Spinal cord (tissue), 10 donors: ENCODE measurements around the gene NDUFS4. TPM values are rescaled to one million over a fixed set of nuclear protein-coding genes. Genes with fewer than 3 reads are reported as not detected.
"Not testable (repeated sequence)": the region's sequence is repeated elsewhere in the genome, so short reads cannot be mapped to it uniquely, and the experiment has no call there.

Experiments
- DNase-seq, 6 donors: peaks; one replicate each; pipeline versions ENCODE4 v3.0.0 to v3.0.0-alpha.2; 2013 to 2015; ENCODE audit warnings: low spot score in 6 of 6, low read depth in 4 of 6
- H3K27ac ChIP-seq: one replicate; pipeline ENCODE4 v1.5.1; 2013; ENCODE audit warnings: low read depth, low read length, control low read depth
- H3K27me3 ChIP-seq: one replicate; pipeline ENCODE4 v1.6.1; 2013; ENCODE audit warnings: low read length; ENCODE audit not compliant: control insufficient read depth, insufficient read depth
- H3K36me3 ChIP-seq: one replicate; pipeline ENCODE4 v1.6.1; 2013; ENCODE audit warnings: low read length; ENCODE audit not compliant: control insufficient read depth, insufficient read depth
- H3K4me1 ChIP-seq: one replicate; pipeline ENCODE4 v1.6.1; 2013; ENCODE audit warnings: low read length; ENCODE audit not compliant: control insufficient read depth, insufficient read depth
- H3K4me3 ChIP-seq: one replicate; pipeline ENCODE4 v1.5.1; 2013; ENCODE audit warnings: low read depth, low read length, control low read depth
- H3K9me3 ChIP-seq: one replicate; pipeline ENCODE4 v1.6.1; 2013; ENCODE audit warnings: low read length; ENCODE audit not compliant: control insufficient read depth, insufficient read depth
- WGBS: methylation state at CpG from one replicate; pipeline ENCODE4 v1.1.5; 2013; ENCODE audit warnings: missing lambda C conversion rate; ENCODE audit not compliant: insufficient coverage; 5-methylcytosine and 5-hydroxymethylcytosine counted together
- polyA plus RNA-seq, 2 donors: library from polyadenylated mRNA; unstranded; fragments of 120-200 nt; gene quantifications; one replicate each; pipeline ENCODE4 v1.2.1, GENCODE V29; 2013; ENCODE audit not compliant: insufficient read length in 2 of 2
- total RNA-seq, 2 donors: library from RNA; depleted of rRNA in 1 of 2; stranded (reverse); fragments of 120-200 nt in 1 of 2; fragments of >200 nt in 1 of 2; gene quantifications; one replicate each; pipeline versions ENCODE4 v1.2.3 to v1.2.4, GENCODE V29; 2013 to 2014
- donor health status: healthy.

Gene NDUFS4
- total and polyA plus RNA-seq, 4 donors: 124 to 189 (median 142) TPM

GRCh38 chr5:53671447-53671846, 111.0 kb downstream of the NDUFS4 start:
- WGBS: no CpG with 5 or more reads among the region's 3 CpGs
- no peak overlapping the region for H3K4me3 ChIP-seq
- no peaks in the 10 kb centered on the region for H3K4me1 ChIP-seq
- H3K9me3 ChIP-seq: no peaks in the 10 kb centered on the region
- H3K36me3 ChIP-seq: no peaks in the 10 kb centered on the region
- H3K27ac ChIP-seq: no peak overlapping the region
- DNase-seq: no peak
- no peaks in the 10 kb centered on the region for H3K27me3 ChIP-seq

- no CpG with 5 or more reads among the region's 1 CpG for WGBS
- Histone ChIP-seq H3K27ac (no peak overlapping the region), H3K4me3 (no peak overlapping the region), H3K9me3 (no peaks in the 10 kb centered on the region), H3K27me3 (no peaks in the 10 kb centered on the region), H3K36me3 (no peaks in the 10 kb centered on the region), H3K4me1 (no peaks in the 10 kb centered on the region)
- DNase-seq: no peak
Measured at GRCh38 chr5:53674121-53674520, 113.7 kb downstream of the NDUFS4 start.

GRCh38 chr5:53677632-53678031, 117.2 kb downstream of the NDUFS4 start:
- Histone ChIP-seq H3K27me3 (no peaks in the 10 kb centered on the region), H3K9me3 (no peaks in the 10 kb centered on the region), H3K4me1 (no peaks in the 10 kb centered on the region), H3K27ac (no peak overlapping the region), H3K36me3 (no peaks in the 10 kb centered on the region), H3K4me3 (no peak overlapping the region)
- 44% methylated on average over 1 of the region's 3 CpGs for WGBS
- DNase-seq: no peak

GRCh38 chr5:53678981-53679660, 118.7 kb downstream of the NDUFS4 start:
- no peaks in the 10 kb centered on the region for H3K9me3 ChIP-seq
- WGBS: no CpG with 5 or more reads among the region's 3 CpGs
- no peaks in the 10 kb centered on the region for H3K27me3 ChIP-seq
- no peaks in the 10 kb centered on the region for H3K4me1 ChIP-seq
- DNase-seq: no peak
- H3K27ac ChIP-seq: no peak overlapping the region
- no peaks in the 10 kb centered on the region for H3K36me3 ChIP-seq
- H3K4me3 ChIP-seq: no peak overlapping the region

GRCh38 chr5:53681079-53681478, 120.6 kb downstream of the NDUFS4 start:
- H3K27ac ChIP-seq: no peak overlapping the region
- H3K4me3 ChIP-seq: no peak overlapping the region
- no peaks in the 10 kb centered on the region for H3K27me3 ChIP-seq
- no peak for DNase-seq
- no CpG with 5 or more reads among the region's 1 CpG for WGBS
- H3K4me1 ChIP-seq: no peaks in the 10 kb centered on the region
- peaks cover 2% of the 10 kb centered on the region for H3K9me3 ChIP-seq
- H3K36me3 ChIP-seq: no peaks in the 10 kb centered on the region

GRCh38 chr5:53691014-53691413, 130.6 kb downstream of the NDUFS4 start:
- Histone ChIP-seq H3K27ac (no peak overlapping the region), H3K4me1 (no peaks in the 10 kb centered on the region), H3K4me3 (no peak overlapping the region), H3K36me3 (no peaks in the 10 kb centered on the region), H3K9me3 (peaks cover 13% of the 10 kb centered on the region), H3K27me3 (no peaks in the 10 kb centered on the region)
- no peak for DNase-seq

GRCh38 chr5:53694520-53695022, 134.1 kb downstream of the NDUFS4 start:
- H3K4me1 ChIP-seq: no peaks in the 10 kb centered on the region
- no CpG with 5 or more reads among the region's 1 CpG for WGBS
- H3K36me3 ChIP-seq: no peaks in the 10 kb centered on the region
- no peak overlapping the region for H3K4me3 ChIP-seq
- H3K27me3 ChIP-seq: no peaks in the 10 kb centered on the region
- no peak overlapping the region for H3K27ac ChIP-seq
- no peak for DNase-seq
- peaks cover 16% of the 10 kb centered on the region for H3K9me3 ChIP-seq

- no CpG with 5 or more reads among the region's 1 CpG for WGBS
- H3K36me3 ChIP-seq: not testable (repeated sequence)
Measured at GRCh38 chr5:53710405-53710804, 150.0 kb downstream of the NDUFS4 start.

GRCh38 chr5:53712327-53712726, 151.9 kb downstream of the NDUFS4 start:
- Histone ChIP-seq H3K27me3 (no peaks in the 10 kb centered on the region), H3K27ac (no peak overlapping the region), H3K9me3 (peaks cover 3% of the 10 kb centered on the region), H3K4me3 (no peak overlapping the region), H3K4me1 (no peaks in the 10 kb centered on the region), H3K36me3 (no peaks in the 10 kb centered on the region)
- DNase-seq: no peak
- WGBS: 97% methylated on average over 4 of the region's 4 CpGs

More at GRCh38 chr5:53710405-53710804, 150.0 kb downstream of the NDUFS4 start:
- H3K4me1 ChIP-seq, H3K27me3 ChIP-seq, H3K9me3 ChIP-seq, H3K27ac ChIP-seq, DNase-seq, H3K4me3 ChIP-seq: not testable (repeated sequence)

GRCh38 chr5:53713978-53714666, 153.7 kb downstream of the NDUFS4 start:
- no CpG with 5 or more reads among the region's 3 CpGs for WGBS
- DNase-seq: no peak
- H3K4me1 ChIP-seq: no peaks in the 10 kb centered on the region
- no peaks in the 10 kb centered on the region for H3K36me3 ChIP-seq
- H3K27ac ChIP-seq: no peak overlapping the region
- peaks cover 3% of the 10 kb centered on the region for H3K9me3 ChIP-seq
- no peak overlapping the region for H3K4me3 ChIP-seq
- H3K27me3 ChIP-seq: no peaks in the 10 kb centered on the region
